ENCODE data around the gene ZNF485.
"Not testable (repeated sequence)": the region's sequence is repeated elsewhere in the genome, so short reads cannot be mapped to it uniquely, and the experiment has no call there.

ZNF485 gene

GRCh38 chr10:43627942-43628341 lies 21.7 kb downstream of the ZNF485 start:
- Histone ChIP-seq H3K4me3 (no peak overlapping the region), H3K27me3 (no peaks in the 10 kb centered on the region), H3K36me3 (no peaks in the 10 kb centered on the region), H3K9me3 (peaks cover 0 to 9% (median 6%) of the 10 kb centered on the region in 3 donors), H3K4me1 (no peaks in the 10 kb centered on the region), H3K27ac (no peak overlapping the region)
- DNase-seq, result no peak
- no peak for TF ChIP-seq CTCF (IDR thresholded peaks at IDR 0.05)
- intact Hi-C loops (cut with DNase I; ENCODE audit: low total_unique reads), result no loop called here

- H3K9me3 ChIP-seq, result peaks cover 0 to 17% (median 15%) of the 10 kb centered on the region in 3 donors
- no peak for TF ChIP-seq CTCF (IDR thresholded peaks at IDR 0.05)
- H3K27me3 ChIP-seq, result no peaks in the 10 kb centered on the region
- H3K27ac ChIP-seq, result no peak overlapping the region
- H3K4me1 ChIP-seq, result no peaks in the 10 kb centered on the region
- intact Hi-C loops (cut with DNase I; ENCODE audit: low total_unique reads), result no loop called here
- DNase-seq, result no peak
- no peaks in the 10 kb centered on the region for H3K36me3 ChIP-seq
- H3K4me3 ChIP-seq, result no peak overlapping the region
These were observed 22.7 kb downstream of the ZNF485 start for GRCh38 chr10:43628956-43629355.

- H3K27ac ChIP-seq; H3K4me1 ChIP-seq; H3K27me3 ChIP-seq; H3K4me3 ChIP-seq; DNase-seq; H3K36me3 ChIP-seq; intact Hi-C loops (cut with DNase I; ENCODE audit: low total_unique reads): not testable (repeated sequence)
- H3K9me3 ChIP-seq, result peaks cover 5 to 58% (median 50%) of the 10 kb centered on the region in 3 donors
These were observed 29.6 kb downstream of the ZNF485 start for GRCh38 chr10:43635816-43636215.

- H3K27ac ChIP-seq, result no peak overlapping the region
- no peak for DNase-seq
- no peak for TF ChIP-seq CTCF (IDR thresholded peaks at IDR 0.05)
- intact Hi-C loops (cut with DNase I; ENCODE audit: low total_unique reads), result no loop called here
- no peaks in the 10 kb centered on the region for H3K4me1 ChIP-seq
- H3K9me3 ChIP-seq, result peaks cover 12 to 81% (median 63%) of the 10 kb centered on the region in 3 donors
- peaks cover 34 to 38% (median 36%) of the 10 kb centered on the region in 3 donors for H3K36me3 ChIP-seq
- H3K4me3 ChIP-seq, result no peak overlapping the region
- no peaks in the 10 kb centered on the region for H3K27me3 ChIP-seq
These were observed 34.4 kb downstream of the ZNF485 start for GRCh38 chr10:43640603-43641002.

- Histone ChIP-seq H3K27me3 (no peaks in the 10 kb centered on the region), H3K27ac (no peak overlapping the region), H3K4me3 (no peak overlapping the region), H3K9me3 (peaks cover 7 to 74% (median 64%) of the 10 kb centered on the region in 3 donors), H3K36me3 (peaks cover 43 to 51% (median 49%) of the 10 kb centered on the region in 3 donors), H3K4me1 (peaks cover 0 to 12% (median 2%) of the 10 kb centered on the region in 4 donors)
- no peak for DNase-seq
- intact Hi-C loops (cut with DNase I; ENCODE audit: low total_unique reads), result no loop called here
- no peak for TF ChIP-seq CTCF (IDR thresholded peaks at IDR 0.05)
These were observed 38.0 kb downstream of the ZNF485 start for GRCh38 chr10:43644252-43644651.

GRCh38 chr10:43645866-43646265 lies 39.6 kb downstream of the ZNF485 start:
- Histone ChIP-seq H3K27ac (no peak overlapping the region), H3K4me1 (peaks cover 0 to 17% (median 2%) of the 10 kb centered on the region in 4 donors), H3K27me3 (no peaks in the 10 kb centered on the region), H3K9me3 (peaks cover 7 to 63% (median 55%) of the 10 kb centered on the region in 3 donors), H3K4me3 (no peak overlapping the region), H3K36me3 (peaks cover 43 to 51% (median 49%) of the 10 kb centered on the region in 3 donors)
- DNase-seq, result no peak
- intact Hi-C loops (cut with DNase I; ENCODE audit: low total_unique reads), result no loop called here
- TF ChIP-seq CTCF (IDR thresholded peaks at IDR 0.05), result no peak
